ENCODE measurements around the gene EVI5L. TPM values are rescaled to one million over a fixed set of nuclear protein-coding genes. Genes with fewer than 3 reads are reported as not detected.

The EVI5L gene
- total and polyA plus RNA-seq, 2 donors (not counting 1 experiment from before 2014, with no cell fraction given) = 10.4 to 16.5 TPM

GRCh38 chr19:7866399-7867091, 36.5 kb downstream of the EVI5L start:
- Histone ChIP-seq H3K27ac (ENCODE audit: insufficient read depth, low read length) (no peak overlapping the region), H4K20me1 (ENCODE audit: control insufficient read depth, extremely low read depth, insufficient read depth, low read length) (no peaks in the 10 kb centered on the region), H3K4me1 (ENCODE audit: control insufficient read depth, extremely low read depth, insufficient read depth, low read length) (peaks cover 4% of the 10 kb centered on the region), H3K9ac (ENCODE audit: insufficient read depth, low read length) (no peak overlapping the region), H3K9me3 (ENCODE audit: control insufficient read depth, insufficient read depth, low read depth, low read length) (no peaks in the 10 kb centered on the region), H3K4me2 (ENCODE audit: extremely low read depth, insufficient read depth, low read length) (no peak overlapping the region), H3K4me3 (replicated peaks in 1 of 4; ENCODE audit: control extremely low read depth in 1 of 4, insufficient read depth in 1 of 4, low read depth in 3 of 4, low read length in 4 of 4) (no peak overlapping the region), H2AFZ (ENCODE audit: low read length) (no peak overlapping the region), H3K36me3 (ENCODE audit: control insufficient read depth, insufficient read depth, low read length) (no peaks in the 10 kb centered on the region), H3K79me2 (ENCODE audit: control insufficient read depth, insufficient read depth, low read length) (no peaks in the 10 kb centered on the region), H3K27me3 (ENCODE audit: control insufficient read depth, insufficient read depth, low read length) (no peaks in the 10 kb centered on the region)
- TF ChIP-seq EZH2 (IDR thresholded peaks at IDR 0.05; ENCODE audit: low read length, missing control alignments) (no peak), CTCF (conservative IDR thresholded peaks at IDR 0.05 in 1 of 2, IDR thresholded peaks at IDR 0.05 in 1 of 2; ENCODE audit: low read depth in 1 of 2, low read length in 2 of 2) (no peak)
- no peak for DNase-seq (ENCODE audit: low read depth in 2 of 2)

- no peak for DNase-seq (ENCODE audit: low read depth in 2 of 2)
- H3K4me1 ChIP-seq (ENCODE audit: control insufficient read depth, extremely low read depth, insufficient read depth, low read length) = peaks cover 7% of the 10 kb centered on the region
- no peaks in the 10 kb centered on the region for H3K36me3 ChIP-seq (ENCODE audit: control insufficient read depth, insufficient read depth, low read length)
- H3K27me3 ChIP-seq (ENCODE audit: control insufficient read depth, insufficient read depth, low read length) = no peaks in the 10 kb centered on the region
- H3K4me2 ChIP-seq (ENCODE audit: extremely low read depth, insufficient read depth, low read length) = no peak overlapping the region
- no peak overlapping the region for H2AFZ ChIP-seq (ENCODE audit: low read length)
- no peaks in the 10 kb centered on the region for H3K79me2 ChIP-seq (ENCODE audit: control insufficient read depth, insufficient read depth, low read length)
- H4K20me1 ChIP-seq (ENCODE audit: control insufficient read depth, extremely low read depth, insufficient read depth, low read length) = no peaks in the 10 kb centered on the region
- TF ChIP-seq CTCF (conservative IDR thresholded peaks at IDR 0.05 in 1 of 2, IDR thresholded peaks at IDR 0.05 in 1 of 2; ENCODE audit: low read depth in 1 of 2, low read length in 2 of 2) (no peak), EZH2 (IDR thresholded peaks at IDR 0.05; ENCODE audit: low read length, missing control alignments) (no peak)
- no peaks in the 10 kb centered on the region for H3K9me3 ChIP-seq (ENCODE audit: control insufficient read depth, insufficient read depth, low read depth, low read length)
- H3K4me3 ChIP-seq (replicated peaks in 1 of 4; ENCODE audit: control extremely low read depth in 1 of 4, insufficient read depth in 1 of 4, low read depth in 3 of 4, low read length in 4 of 4) = no peak overlapping the region
- no peak overlapping the region for H3K9ac ChIP-seq (ENCODE audit: insufficient read depth, low read length)
- H3K27ac ChIP-seq (ENCODE audit: insufficient read depth, low read length) = no peak overlapping the region
These were observed 37.2 kb downstream of the EVI5L start for GRCh38 chr19:7867092-7867844.

- Histone ChIP-seq H3K79me2 (ENCODE audit: control insufficient read depth, insufficient read depth, low read length) (no peaks in the 10 kb centered on the region), H3K9ac (ENCODE audit: insufficient read depth, low read length) (no peak overlapping the region), H3K27me3 (ENCODE audit: control insufficient read depth, insufficient read depth, low read length) (peaks cover 6% of the 10 kb centered on the region), H3K36me3 (ENCODE audit: control insufficient read depth, insufficient read depth, low read length) (no peaks in the 10 kb centered on the region), H3K4me1 (ENCODE audit: control insufficient read depth, extremely low read depth, insufficient read depth, low read length) (peaks cover 7% of the 10 kb centered on the region), H3K9me3 (ENCODE audit: control insufficient read depth, insufficient read depth, low read depth, low read length) (no peaks in the 10 kb centered on the region), H3K27ac (ENCODE audit: insufficient read depth, low read length) (no peak overlapping the region), H4K20me1 (ENCODE audit: control insufficient read depth, extremely low read depth, insufficient read depth, low read length) (no peaks in the 10 kb centered on the region), H3K4me3 (replicated peaks in 1 of 4; ENCODE audit: control extremely low read depth in 1 of 4, insufficient read depth in 1 of 4, low read depth in 3 of 4, low read length in 4 of 4) (no peak overlapping the region), H2AFZ (ENCODE audit: low read length) (no peak overlapping the region), H3K4me2 (ENCODE audit: extremely low read depth, insufficient read depth, low read length) (no peak overlapping the region)
- DNase-seq (ENCODE audit: low read depth in 2 of 2) = no peak
- TF ChIP-seq EZH2 (IDR thresholded peaks at IDR 0.05; ENCODE audit: low read length, missing control alignments) = no peak
- no peak for TF ChIP-seq CTCF (conservative IDR thresholded peaks at IDR 0.05 in 1 of 2, IDR thresholded peaks at IDR 0.05 in 1 of 2; ENCODE audit: low read depth in 1 of 2, low read length in 2 of 2)
These were observed 38.3 kb downstream of the EVI5L start for GRCh38 chr19:7868326-7868670.
